GM18508 (cell line): ENCODE measurements around the gene OTOGL.

Experiments used
- ATAC-seq: cut with Tn5 transposase; IDR thresholded peaks from one replicate; pipeline ENCODE4 v1.9.1; 2021; ENCODE audit warnings: moderate number of reproducible peaks; ENCODE audit not compliant: insufficient read depth, unreplicated experiment

Gene OTOGL

DNA sequence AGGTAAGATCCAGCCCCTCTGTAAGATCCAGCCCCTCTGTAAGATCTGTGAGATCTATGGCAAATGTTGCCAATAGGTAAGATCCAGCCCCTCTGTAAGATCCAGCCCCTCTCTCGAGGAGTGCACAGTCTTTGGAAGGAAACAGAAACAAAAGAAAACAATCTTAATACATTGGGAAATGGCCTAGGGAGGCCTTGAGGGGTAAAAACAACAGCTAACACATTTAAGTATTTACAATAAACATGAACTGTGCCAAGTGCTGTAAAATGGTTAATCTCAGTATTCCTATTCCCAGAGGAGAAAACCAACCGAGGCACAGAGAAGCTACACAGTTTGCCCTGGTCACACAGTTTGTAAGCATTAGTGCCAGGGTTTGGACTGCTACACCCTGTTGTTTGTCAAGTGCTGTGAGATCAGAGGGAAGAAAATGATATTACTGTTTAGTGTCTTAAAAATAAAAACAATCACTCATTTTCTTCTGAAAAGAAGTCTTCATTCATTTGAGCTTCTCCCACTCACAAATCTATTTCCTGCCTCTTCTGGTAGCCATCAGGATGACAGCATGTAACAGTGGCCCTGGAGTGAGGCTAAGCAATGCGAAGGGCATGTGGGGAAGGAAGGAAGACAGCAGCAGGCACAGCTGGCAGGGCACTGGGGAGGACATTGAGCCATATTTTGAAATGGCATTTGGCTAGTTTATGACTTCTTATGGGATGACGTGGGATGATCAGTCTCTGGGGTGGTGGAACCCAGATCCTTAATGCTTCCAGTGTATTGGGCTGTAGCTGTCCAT lies 226.0 kb downstream of the OTOGL start:
- no peak for ATAC-seq

DNA sequence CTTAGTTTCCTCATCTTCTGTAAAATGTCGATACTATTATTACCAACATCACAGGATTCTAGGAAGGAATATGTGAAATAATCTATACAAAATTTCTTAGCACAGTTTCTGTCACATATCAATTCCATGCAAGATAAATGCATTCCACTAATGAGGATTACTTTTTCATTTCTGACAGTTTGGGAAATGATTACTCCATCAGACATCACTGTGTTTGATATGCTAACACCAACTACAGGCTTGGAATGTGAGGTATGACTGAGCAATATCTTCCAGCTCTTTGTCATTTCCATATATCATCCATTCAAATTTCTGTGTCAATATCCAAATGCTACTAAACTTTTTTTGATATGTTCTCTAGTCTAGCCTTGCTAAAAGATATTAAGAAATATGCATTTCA lies 233.5 kb downstream of the OTOGL start:
- no peak for ATAC-seq

DNA sequence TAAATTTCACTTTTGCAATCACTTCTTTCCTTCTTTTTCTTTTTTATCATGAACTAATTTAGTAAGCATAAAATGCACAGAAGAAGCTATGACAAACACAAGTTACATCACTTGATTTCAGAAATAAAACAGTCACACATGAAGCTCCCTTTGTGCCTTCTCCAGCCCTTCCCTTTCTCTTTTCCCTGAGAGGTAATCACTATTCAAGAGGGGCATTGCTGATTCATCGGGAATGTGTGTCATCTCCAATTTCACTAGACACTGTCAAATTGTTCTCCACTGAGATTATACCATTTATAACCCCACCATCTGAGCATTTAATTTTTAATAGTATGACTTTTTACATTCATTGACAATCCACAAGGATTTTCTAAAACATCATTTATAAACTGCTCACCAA lies 253.1 kb downstream of the OTOGL start:
- ATAC-seq: no peak

GRCh38 chr12:80353254-80353653 lies 253.9 kb downstream of the OTOGL start:
- ATAC-seq: no peak

- no peak for ATAC-seq
These were observed 256.8 kb downstream of the OTOGL start for GRCh38 chr12:80356097-80356496.

- ATAC-seq: no peak
These were observed 260.4 kb downstream of the OTOGL start for GRCh38 chr12:80359703-80360102.

GRCh38 chr12:80364056-80364455 lies 264.7 kb downstream of the OTOGL start:
- ATAC-seq: no peak

DNA sequence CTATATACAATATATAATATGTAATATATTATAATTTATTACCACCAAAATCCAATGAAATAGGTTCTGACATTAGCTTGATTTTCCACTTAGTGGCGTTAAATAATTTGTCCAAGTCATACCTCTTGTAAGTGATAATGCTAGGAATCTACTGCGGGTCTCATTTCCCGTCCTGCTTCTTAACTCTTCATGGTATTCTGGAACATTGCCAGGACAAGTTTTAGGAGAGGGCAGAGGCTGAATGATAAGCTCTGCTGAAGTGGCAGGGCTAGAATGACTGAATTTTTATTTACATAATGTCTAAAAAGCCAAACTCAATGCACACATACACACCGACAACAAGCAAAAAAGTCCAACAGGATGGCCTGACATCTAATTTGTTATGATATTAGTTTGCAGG lies 274.3 kb downstream of the OTOGL start:
- no peak for ATAC-seq

GRCh38 chr12:80374615-80375014 lies 275.3 kb downstream of the OTOGL start:
- ATAC-seq: no peak

DNA sequence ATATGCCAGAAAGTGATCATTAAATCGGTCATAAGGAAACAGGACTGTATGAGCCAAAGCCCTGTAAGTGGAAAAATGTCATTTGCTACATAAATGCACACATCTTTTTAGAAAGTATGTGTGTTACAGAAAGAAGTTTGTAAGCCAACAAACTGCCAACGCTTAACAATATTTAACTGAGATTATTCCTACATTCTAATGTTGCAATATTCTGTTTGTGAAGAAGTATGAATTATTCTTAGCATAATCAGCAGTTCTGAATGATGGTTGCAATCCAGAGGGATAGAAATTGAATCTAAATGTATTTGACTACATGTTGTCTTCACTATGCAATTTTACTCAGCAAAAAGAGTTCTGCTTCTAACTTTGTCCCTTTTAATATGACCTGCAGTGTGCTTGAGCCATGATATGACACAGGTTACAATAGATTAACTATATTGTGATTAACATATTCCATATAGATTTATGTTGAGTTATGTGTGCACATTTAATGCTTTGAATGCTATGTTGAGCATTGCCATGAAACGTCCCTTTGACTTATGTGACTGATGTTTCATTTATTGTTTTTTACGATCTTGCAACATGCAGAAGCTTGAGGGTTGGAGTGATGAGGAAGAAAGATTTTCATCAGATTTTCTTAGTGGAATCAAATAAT lies 277.9 kb downstream of the OTOGL start:
- no peak for ATAC-seq

- no peak for ATAC-seq
These were observed 281.8 kb downstream of the OTOGL start for GRCh38 chr12:80381121-80381520.

GRCh38 chr12:80382254-80382653 lies 282.9 kb downstream of the OTOGL start:
- ATAC-seq: no peak

DNA sequence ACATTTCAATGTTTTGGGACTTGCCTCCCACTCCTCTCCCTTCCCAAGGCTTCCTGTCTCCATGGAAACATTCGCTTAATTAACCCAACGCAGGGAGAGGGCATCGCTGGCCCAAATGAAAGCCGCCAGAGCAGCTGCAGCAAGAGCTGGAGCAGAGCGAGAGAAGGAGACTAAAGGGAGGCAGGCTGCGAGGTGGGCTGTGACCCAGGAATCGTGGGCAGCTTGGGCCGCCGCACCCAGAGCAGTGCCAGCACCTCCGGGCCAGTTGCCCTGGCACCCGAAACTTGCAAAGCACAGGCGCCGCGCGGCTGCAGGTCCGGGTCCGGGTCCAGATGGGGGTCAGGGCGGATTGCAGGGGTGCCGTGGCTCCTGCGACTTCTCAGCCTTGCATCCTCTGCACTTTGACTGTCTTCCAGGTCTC lies 301.2 kb downstream of the OTOGL start:
- ATAC-seq: no peak

- ATAC-seq: no peak
These were observed 301.9 kb downstream of the OTOGL start for GRCh38 chr12:80401191-80401590.

DNA sequence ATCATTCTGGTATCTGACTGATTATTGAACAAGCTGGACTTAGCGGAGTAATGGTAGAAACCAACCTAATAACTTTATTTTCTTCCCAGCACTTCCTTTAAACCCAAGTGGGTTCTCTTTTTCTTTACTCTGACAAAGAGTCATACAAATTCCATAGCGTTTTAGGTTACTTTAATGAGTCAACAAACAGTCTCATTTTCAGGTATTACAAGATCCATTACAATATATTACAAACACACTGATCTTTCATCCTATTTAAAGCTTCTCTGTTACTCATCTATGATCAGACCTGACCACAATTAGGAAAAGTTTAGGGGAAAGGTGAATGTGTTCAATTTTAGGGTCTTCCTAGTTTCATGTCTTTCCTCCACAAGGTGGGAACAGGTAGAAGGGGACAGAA lies 305.3 kb downstream of the OTOGL start:
- ATAC-seq: no peak

DNA sequence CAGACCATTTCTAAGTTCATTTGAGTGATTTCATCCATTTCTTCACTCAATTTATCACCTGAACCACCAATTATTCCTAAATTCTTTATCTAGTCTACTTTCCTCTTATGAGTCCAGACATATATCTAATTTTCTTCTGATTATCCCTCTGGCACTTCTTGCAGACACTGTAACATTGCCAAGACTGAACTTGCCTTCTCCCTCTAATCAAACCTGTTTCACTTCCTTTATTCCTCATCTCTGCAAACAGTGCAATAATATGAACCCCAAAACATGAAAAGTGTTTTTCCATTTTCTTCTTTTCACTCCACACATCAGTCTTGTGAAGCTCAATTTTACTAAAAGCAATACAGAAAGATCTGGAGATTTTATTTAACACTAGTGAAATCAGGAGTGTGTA lies 306.9 kb downstream of the OTOGL start:
- ATAC-seq: no peak

DNA sequence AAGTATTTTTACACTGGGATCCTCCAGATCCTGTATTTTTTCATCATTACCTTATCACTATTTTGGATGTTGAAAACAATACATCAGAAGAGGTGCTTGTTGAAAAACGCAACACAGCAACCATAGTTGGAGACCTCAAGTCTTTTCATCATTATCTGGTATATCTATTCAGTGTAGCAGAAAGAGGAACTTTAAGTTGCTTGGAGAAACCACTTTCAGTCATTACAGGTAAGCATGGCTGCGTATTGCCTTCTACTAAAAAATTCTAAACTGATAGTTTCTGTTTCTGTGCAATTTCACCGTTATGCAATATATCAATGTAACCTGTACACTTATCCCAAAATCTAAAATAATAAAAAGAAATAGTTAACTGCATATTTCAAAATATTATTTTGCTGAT lies 312.4 kb downstream of the OTOGL start:
- ATAC-seq: no peak

DNA sequence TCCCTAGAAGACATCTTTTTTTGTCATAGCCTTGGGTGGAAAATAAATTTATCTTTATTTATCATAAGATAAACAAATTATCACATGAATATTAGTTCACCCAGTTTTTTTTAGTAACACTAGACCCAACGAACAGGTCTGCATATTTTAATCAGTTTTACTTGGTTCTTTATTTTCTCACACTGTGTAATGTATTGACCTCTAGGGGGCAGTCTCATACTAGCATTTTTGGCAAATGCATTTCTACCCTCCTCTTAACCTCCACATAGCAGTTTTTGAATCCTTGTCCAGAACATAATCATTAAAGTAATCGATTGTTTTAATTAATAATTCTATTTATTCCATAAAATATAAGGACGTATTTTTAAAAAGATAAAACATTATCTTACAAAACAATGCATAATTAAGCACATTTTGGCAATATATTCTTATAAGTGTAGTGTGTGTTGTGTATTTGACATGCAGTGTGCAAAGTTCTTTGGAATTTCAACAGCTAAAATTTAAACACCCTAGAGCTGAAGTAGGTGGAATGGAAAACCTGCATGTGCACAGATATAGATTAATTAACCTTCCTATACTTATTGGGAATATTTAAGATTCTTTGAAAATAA lies 313.1 kb downstream of the OTOGL start:
- ATAC-seq: peak; percentile 73

DNA sequence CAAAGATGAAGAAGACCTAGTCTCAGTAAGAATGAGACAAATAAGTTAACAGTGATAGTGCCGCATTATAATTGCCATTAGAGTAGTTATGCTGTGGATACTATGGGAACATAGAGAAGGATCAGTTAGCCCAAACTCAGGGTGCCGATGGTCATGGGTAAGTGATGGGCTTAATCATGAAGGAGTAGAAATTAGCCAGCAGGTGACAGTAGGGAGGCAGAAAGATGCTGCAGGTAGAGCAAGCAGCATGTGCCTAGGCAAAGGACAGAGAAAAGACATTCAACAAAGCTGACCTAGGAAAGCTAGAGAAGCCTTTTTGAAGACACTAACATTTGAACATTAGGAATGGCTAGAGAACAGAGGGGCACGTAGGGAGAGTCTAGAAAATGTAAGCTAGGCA lies 314.1 kb downstream of the OTOGL start:
- no peak for ATAC-seq

- ATAC-seq: no peak
These were observed 316.1 kb downstream of the OTOGL start for GRCh38 chr12:80415466-80415865.

- no peak for ATAC-seq
These were observed 320.3 kb downstream of the OTOGL start for GRCh38 chr12:80419644-80420043.

GRCh38 chr12:80420075-80420474 lies 320.7 kb downstream of the OTOGL start:
- no peak for ATAC-seq
